A673 (cell line): ENCODE results near the gene DPYSL4.

Experiments used
- EZH2 ChIP-seq: fragments of 200-600 bp; sonication (generic); IDR thresholded peaks from 2 replicates; pipeline ENCODE4 v1.6.1; 2017; ENCODE audit warnings: borderline replicate concordance, low read depth, mild to moderate bottlenecking, mixed read lengths, antibody characterized with exemption, low read length; ENCODE audit not compliant: poor library complexity, severe bottlenecking
- TF ChIP-seq, protein P1 (sequence below): fragments of 300-800, 200-600 bp; sonication (generic); conservative IDR thresholded peaks from 2 replicates; pipeline ENCODE4 v1.5.1; 2017; ENCODE audit warnings: low read depth, mild to moderate bottlenecking, antibody characterized with exemption, low read length, moderate library complexity, mixed read lengths

DNA sequence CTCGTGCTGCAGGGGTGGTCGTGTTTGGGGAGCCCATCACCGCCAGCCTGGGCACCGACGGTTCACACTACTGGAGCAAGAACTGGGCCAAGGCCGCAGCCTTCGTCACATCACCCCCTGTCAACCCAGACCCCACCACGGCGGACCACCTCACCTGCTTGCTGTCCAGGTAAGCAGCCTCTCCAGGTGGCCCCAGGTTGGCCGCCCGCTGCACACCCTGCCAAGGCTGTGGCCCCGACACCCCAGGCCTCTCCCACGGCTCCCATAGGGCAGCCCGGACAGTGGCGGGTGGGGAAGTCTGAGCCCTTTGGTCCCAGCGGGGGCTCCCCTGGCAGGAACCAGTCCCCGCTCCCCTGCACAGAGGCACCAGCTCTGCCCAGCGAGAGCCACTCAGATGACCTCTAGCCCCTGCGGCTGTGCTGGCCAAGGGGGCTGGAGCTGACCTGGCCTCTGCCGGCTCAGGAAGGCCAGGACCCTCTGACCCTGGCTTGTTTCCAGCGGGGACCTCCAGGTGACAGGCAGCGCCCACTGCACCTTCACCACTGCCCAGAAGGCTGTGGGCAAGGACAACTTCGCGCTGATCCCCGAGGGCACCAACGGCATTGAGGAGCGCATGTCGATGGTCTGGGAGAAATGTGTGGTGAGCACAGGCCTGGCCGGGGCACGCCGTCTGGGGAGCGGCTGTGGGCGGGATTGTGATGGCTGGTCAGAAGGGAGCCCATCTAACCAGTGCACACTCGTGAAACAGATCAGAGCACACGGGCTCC is 13.8 kb downstream of the DPYSL4 start:
- TF ChIP-seq, protein P1, sequence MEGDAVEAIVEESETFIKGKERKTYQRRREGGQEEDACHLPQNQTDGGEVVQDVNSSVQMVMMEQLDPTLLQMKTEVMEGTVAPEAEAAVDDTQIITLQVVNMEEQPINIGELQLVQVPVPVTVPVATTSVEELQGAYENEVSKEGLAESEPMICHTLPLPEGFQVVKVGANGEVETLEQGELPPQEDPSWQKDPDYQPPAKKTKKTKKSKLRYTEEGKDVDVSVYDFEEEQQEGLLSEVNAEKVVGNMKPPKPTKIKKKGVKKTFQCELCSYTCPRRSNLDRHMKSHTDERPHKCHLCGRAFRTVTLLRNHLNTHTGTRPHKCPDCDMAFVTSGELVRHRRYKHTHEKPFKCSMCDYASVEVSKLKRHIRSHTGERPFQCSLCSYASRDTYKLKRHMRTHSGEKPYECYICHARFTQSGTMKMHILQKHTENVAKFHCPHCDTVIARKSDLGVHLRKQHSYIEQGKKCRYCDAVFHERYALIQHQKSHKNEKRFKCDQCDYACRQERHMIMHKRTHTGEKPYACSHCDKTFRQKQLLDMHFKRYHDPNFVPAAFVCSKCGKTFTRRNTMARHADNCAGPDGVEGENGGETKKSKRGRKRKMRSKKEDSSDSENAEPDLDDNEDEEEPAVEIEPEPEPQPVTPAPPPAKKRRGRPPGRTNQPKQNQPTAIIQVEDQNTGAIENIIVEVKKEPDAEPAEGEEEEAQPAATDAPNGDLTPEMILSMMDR = no peak
- no peak for TF ChIP-seq EZH2
